GM06990 (cell line): ENCODE measurements around the gene GPD1.

ENCODE experiments used
- DNase-seq: peaks from one replicate; pipeline ENCODE4 v3.0.0-alpha.2; 2011; ENCODE audit not compliant: insufficient read length; ENCODE audit errors: extremely low read depth
- H3K27me3 ChIP-seq: replicated peaks from 2 replicates; pipeline ENCODE4 v1.6.0; 2011; ENCODE audit warnings: low read length; ENCODE audit not compliant: control insufficient read depth, insufficient read depth
- H3K36me3 ChIP-seq: 2 replicates; pipeline ENCODE4 v1.5.1; 2011; ENCODE audit warnings: low read length; ENCODE audit not compliant: control insufficient read depth, insufficient read depth
- H3K4me3 ChIP-seq: replicated peaks from 2 replicates; pipeline ENCODE4 v1.5.1; 2011; ENCODE audit warnings: low read depth, mild to moderate bottlenecking, control low read depth, low read length
- CTCF ChIP-seq: IDR thresholded peaks from 2 replicates; pipeline ENCODE4 v1.5.1; 2011; ENCODE audit warnings: low read length, control low read depth, mild to moderate bottlenecking, inconsistent platforms; ENCODE audit not compliant: insufficient read depth, poor library complexity, severe bottlenecking

Gene GPD1

DNA sequence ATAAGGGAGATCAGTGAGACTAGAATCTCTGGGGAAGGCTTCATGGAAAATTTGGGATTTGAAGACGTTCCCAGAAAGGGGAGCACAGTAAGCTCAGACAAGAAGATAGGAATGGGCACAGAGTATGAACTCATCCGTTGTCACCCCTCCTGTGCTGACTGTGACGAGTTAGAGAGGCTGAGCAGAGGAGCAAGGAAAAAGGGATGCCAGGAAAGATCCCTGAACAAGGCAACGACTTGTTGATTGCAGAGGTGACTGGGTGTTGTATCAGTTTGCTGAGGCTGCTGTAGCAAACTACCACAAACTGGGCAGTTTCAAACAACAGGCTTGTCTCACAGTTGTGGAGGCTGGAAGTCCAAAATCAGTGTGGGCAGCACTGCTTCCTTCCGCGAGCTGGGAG lies 5.9 kb upstream of the GPD1 start:
- H3K27me3 ChIP-seq, result no peaks in the 10 kb centered on the region
- no peak overlapping the region for H3K4me3 ChIP-seq
- no peak for DNase-seq
- H3K36me3 ChIP-seq, result peaks cover 31% of the 10 kb centered on the region
- no peak for TF ChIP-seq CTCF

DNA sequence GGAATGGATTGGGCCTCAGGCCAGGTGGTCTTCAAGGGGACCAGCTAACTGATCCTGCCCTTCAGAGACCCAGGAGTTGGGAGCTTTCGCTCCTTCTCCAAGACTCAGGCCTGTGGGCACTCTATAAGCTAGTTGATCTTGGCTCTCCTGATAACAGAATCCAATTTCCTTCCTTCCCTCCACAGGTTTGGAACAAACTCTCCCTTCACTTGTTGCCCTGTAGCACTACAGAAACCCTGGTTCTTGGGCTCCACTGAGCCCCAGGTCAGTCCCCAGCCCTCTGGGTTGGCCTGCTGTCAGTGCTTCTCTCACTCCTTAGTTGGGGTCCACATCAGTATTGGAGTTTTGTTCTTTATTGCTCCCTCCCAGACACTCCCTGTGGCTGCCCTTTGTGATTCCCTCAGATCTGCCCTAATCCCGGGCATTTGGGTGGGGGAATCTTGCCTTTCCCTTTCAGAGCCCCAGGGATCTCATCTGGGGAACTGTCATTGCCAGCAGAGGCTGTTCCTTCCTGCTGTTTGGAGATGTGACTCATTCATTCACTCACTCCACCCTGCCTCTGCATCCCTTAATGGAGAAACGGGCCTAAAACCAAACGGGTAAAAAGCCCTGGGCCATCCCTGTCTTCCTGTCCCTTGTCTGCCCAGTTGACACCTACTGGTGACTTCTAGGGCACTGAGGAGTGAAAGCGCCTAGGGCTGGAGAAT lies 4.4 kb upstream of the GPD1 start:
- Histone ChIP-seq H3K4me3 (no peak overlapping the region), H3K27me3 (no peaks in the 10 kb centered on the region), H3K36me3 (peaks cover 25% of the 10 kb centered on the region)
- TF ChIP-seq CTCF, result no peak
- no peak for DNase-seq

DNA sequence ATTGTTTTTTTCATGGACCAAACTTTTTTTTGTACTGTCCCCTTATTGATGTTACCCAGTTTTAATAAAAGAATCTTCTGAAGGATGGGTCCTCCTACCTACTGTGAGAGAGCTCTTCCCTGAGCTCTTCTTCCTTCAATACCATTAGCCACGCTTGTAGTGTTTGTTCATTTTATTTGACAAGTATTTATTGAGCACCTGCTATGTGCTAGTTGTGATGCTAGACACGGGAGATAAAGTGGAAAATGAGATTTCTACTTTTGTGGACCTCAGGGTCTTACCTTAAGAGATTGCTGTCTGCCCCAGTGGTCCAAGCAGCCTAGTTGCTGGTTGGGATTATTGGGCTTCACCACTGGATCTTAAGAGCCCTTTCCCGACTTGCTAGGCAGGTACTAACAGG lies 3.2 kb upstream of the GPD1 start:
- Histone ChIP-seq H3K4me3 (no peak overlapping the region), H3K27me3 (no peaks in the 10 kb centered on the region), H3K36me3 (peaks cover 25% of the 10 kb centered on the region)
- TF ChIP-seq CTCF, result no peak
- no peak for DNase-seq

DNA sequence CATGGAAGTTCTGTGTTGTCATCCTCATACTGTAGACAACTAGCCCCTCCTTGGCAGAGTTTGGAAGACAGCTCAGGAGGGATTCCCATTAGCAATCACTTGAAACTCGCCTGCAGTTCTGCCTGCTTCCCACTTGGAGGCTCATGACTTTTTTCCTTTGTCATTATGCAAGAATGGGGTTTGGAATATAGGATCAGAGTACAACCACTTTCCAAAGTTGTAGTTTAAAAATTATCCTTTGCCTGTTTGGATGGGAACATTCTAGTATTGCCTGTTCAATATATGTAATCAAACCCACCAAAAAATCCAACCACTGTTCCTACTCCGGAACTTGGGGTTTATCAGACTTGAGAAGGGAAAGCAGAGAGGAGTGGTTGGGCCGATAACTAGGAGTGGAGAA lies 2.1 kb upstream of the GPD1 start:
- no peaks in the 10 kb centered on the region for H3K27me3 ChIP-seq
- H3K4me3 ChIP-seq, result no peak overlapping the region
- TF ChIP-seq CTCF, result no peak
- peaks cover 16% of the 10 kb centered on the region for H3K36me3 ChIP-seq
- no peak for DNase-seq

DNA sequence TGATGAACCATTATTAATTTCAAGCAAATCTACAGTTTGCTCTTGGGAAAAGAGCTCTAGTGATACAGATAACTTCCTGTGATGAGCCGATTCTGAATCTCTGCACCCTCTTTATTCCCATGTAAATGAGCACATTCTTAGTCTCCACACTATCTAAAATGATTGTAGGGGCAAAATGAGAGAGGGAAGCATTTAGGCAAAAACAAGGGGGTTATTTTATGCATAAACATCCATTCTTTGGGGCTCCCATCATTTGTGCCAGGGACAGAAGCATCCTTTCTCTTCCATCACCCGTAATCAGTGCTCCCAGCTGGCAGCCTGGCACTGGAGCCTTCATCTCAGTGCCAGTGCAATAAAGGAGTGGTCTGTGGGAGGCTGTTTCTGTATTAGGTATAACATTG lies 1.7 kb upstream of the GPD1 start:
- H3K36me3 ChIP-seq, result peaks cover 13% of the 10 kb centered on the region
- TF ChIP-seq CTCF, result no peak

More for the DNA sequence above, 1.7 kb upstream of the GPD1 start:
- no peaks in the 10 kb centered on the region for H3K27me3 ChIP-seq
- H3K4me3 ChIP-seq, result no peak overlapping the region
- DNase-seq, result no peak
